Measurements from ENCODE around the gene IL10RA.

Gene IL10RA

GRCh38 chr11:117986981-117987574 is 884 bp downstream of the IL10RA start:
- TF ChIP-seq JUND (IDR thresholded peaks at IDR 0.05; ENCODE audit: low read depth): no peak
- in situ Hi-C loops (cut with HindIII; ENCODE audit: low pct_unique_long_range_greater_than_20kb, low sequenced_read_pairs): no loop called here
- DNase-seq (ENCODE audit: low read depth in 1 of 2, low spot score in 1 of 2): no peak

- in situ Hi-C loops (cut with HindIII; ENCODE audit: low pct_unique_long_range_greater_than_20kb, low sequenced_read_pairs): no loop called here
- no peak for DNase-seq (ENCODE audit: low read depth in 1 of 2, low spot score in 1 of 2)
- no peak for TF ChIP-seq JUND (IDR thresholded peaks at IDR 0.05; ENCODE audit: low read depth)
These were observed 3.3 kb downstream of the IL10RA start for GRCh38 chr11:117989351-117990102.

GRCh38 chr11:117992136-117992535 is 5.9 kb downstream of the IL10RA start:
- DNase-seq (ENCODE audit: low read depth in 1 of 2, low spot score in 1 of 2): no peak
- no peak for TF ChIP-seq JUND (IDR thresholded peaks at IDR 0.05; ENCODE audit: low read depth)
- in situ Hi-C loops (cut with HindIII; ENCODE audit: low pct_unique_long_range_greater_than_20kb, low sequenced_read_pairs): no loop called here

- in situ Hi-C loops (cut with HindIII; ENCODE audit: low pct_unique_long_range_greater_than_20kb, low sequenced_read_pairs): no loop called here
- DNase-seq (ENCODE audit: low read depth in 1 of 2, low spot score in 1 of 2): peak in 1 of 2 experiments; percentile 45
- no peak for TF ChIP-seq JUND (IDR thresholded peaks at IDR 0.05; ENCODE audit: low read depth)
These were observed 6.4 kb downstream of the IL10RA start for GRCh38 chr11:117992620-117993019.

GRCh38 chr11:117993988-117994745 is 8.0 kb downstream of the IL10RA start:
- DNase-seq (ENCODE audit: low read depth in 1 of 2, low spot score in 1 of 2): no peak
- in situ Hi-C loops (cut with HindIII; ENCODE audit: low pct_unique_long_range_greater_than_20kb, low sequenced_read_pairs): no loop called here
- TF ChIP-seq JUND (IDR thresholded peaks at IDR 0.05; ENCODE audit: low read depth): no peak

- TF ChIP-seq JUND (IDR thresholded peaks at IDR 0.05; ENCODE audit: low read depth): no peak
- no peak for DNase-seq (ENCODE audit: low read depth in 1 of 2, low spot score in 1 of 2)
- in situ Hi-C loops (cut with HindIII; ENCODE audit: low pct_unique_long_range_greater_than_20kb, low sequenced_read_pairs): no loop called here
These were observed 9.3 kb downstream of the IL10RA start for GRCh38 chr11:117995472-117995871.

GRCh38 chr11:117996058-117996457 is 9.9 kb downstream of the IL10RA start:
- DNase-seq (ENCODE audit: low read depth in 1 of 2, low spot score in 1 of 2): no peak
- in situ Hi-C loops (cut with HindIII; ENCODE audit: low pct_unique_long_range_greater_than_20kb, low sequenced_read_pairs): no loop called here
- TF ChIP-seq JUND (IDR thresholded peaks at IDR 0.05; ENCODE audit: low read depth): no peak

GRCh38 chr11:117997406-117997805 is 11.2 kb downstream of the IL10RA start:
- TF ChIP-seq JUND (IDR thresholded peaks at IDR 0.05; ENCODE audit: low read depth): no peak
- in situ Hi-C loops (cut with HindIII; ENCODE audit: low pct_unique_long_range_greater_than_20kb, low sequenced_read_pairs): no loop called here
- no peak for DNase-seq (ENCODE audit: low read depth in 1 of 2, low spot score in 1 of 2)

- DNase-seq (ENCODE audit: low read depth in 1 of 2, low spot score in 1 of 2): no peak
- in situ Hi-C loops (cut with HindIII; ENCODE audit: low pct_unique_long_range_greater_than_20kb, low sequenced_read_pairs): no loop called here
- TF ChIP-seq JUND (IDR thresholded peaks at IDR 0.05; ENCODE audit: low read depth): no peak
These were observed 11.8 kb downstream of the IL10RA start for GRCh38 chr11:117997823-117998579.

- TF ChIP-seq JUND (IDR thresholded peaks at IDR 0.05; ENCODE audit: low read depth): no peak
- in situ Hi-C loops (cut with HindIII; ENCODE audit: low pct_unique_long_range_greater_than_20kb, low sequenced_read_pairs): no loop called here
- DNase-seq (ENCODE audit: low read depth in 1 of 2, low spot score in 1 of 2): no peak
These were observed 12.6 kb downstream of the IL10RA start for GRCh38 chr11:117998664-117999353.

- TF ChIP-seq JUND (IDR thresholded peaks at IDR 0.05; ENCODE audit: low read depth): no peak
- in situ Hi-C loops (cut with HindIII; ENCODE audit: low pct_unique_long_range_greater_than_20kb, low sequenced_read_pairs): no loop called here
- DNase-seq (ENCODE audit: low read depth in 1 of 2, low spot score in 1 of 2): no peak
These were observed 13.3 kb downstream of the IL10RA start for GRCh38 chr11:117999354-117999993.

Data from T47D (cell line).